Measurements from ENCODE around the gene TMSB10.

Gene TMSB10

GRCh38 chr2:84953535-84953934 is 48.1 kb downstream of the TMSB10 start:
- Histone ChIP-seq H3K27me3 (ENCODE audit: insufficient read depth, low read length) (no peaks in the 10 kb centered on the region), H3K9me3 (ENCODE audit: insufficient read depth, low read depth, low read length) (no peaks in the 10 kb centered on the region), H4K12ac (ENCODE audit: low read depth, low read length) (no peak overlapping the region), H3K23ac (ENCODE audit: low read length) (no peak overlapping the region), H2BK120ac (ENCODE audit: insufficient read depth, low read length, poor library complexity) (no peak overlapping the region), H2BK12ac (ENCODE audit: low read length) (no peak overlapping the region), H4K91ac (ENCODE audit: low read depth, low read length) (no peak overlapping the region), H3K36me3 (ENCODE audit: control insufficient read depth in 1 of 2, insufficient read depth in 2 of 2, low read length in 2 of 2) (no peaks in the 10 kb centered on the region), H3K4me2 (ENCODE audit: low read length) (no peak overlapping the region), H2AK5ac (ENCODE audit: low read length) (no peak overlapping the region), H3K4me3 (ENCODE audit: low read depth, low read length) (no peak overlapping the region), H3K4ac (ENCODE audit: low read depth, low read length) (no peak overlapping the region), H3K79me2 (ENCODE audit: control insufficient read depth, insufficient read depth, low read length, poor library complexity) (no peaks in the 10 kb centered on the region), H3K14ac (ENCODE audit: low read length) (no peak overlapping the region), H3K27ac (ENCODE audit: low read depth, low read length) (no peak overlapping the region), H3K79me1 (ENCODE audit: low read length) (no peaks in the 10 kb centered on the region), H3K18ac (ENCODE audit: low read length) (no peak overlapping the region), H2BK5ac (ENCODE audit: low read depth, low read length, poor library complexity) (no peak overlapping the region), H3K4me1 (ENCODE audit: control insufficient read depth in 1 of 2, insufficient read depth in 2 of 2, low read length in 2 of 2) (peaks cover 0 to 5% of the 10 kb centered on the region in 2 experiments), H4K8ac (ENCODE audit: low read depth, low read length) (no peak overlapping the region), H2AFZ (ENCODE audit: insufficient read depth, low read length, poor library complexity) (no peak overlapping the region), H3K9ac (ENCODE audit: low read length) (no peak overlapping the region)
- WGBS (ENCODE audit: extremely low coverage, insufficient coverage, insufficient read length), result no CpG with 5 or more reads among the region's 3 CpGs
- no peak for DNase-seq

GRCh38 chr2:84954329-84954728 is 48.9 kb downstream of the TMSB10 start:
- WGBS (ENCODE audit: extremely low coverage, insufficient coverage, insufficient read length), result no CpG with 5 or more reads among the region's 6 CpGs
- no peak overlapping the region for H2BK5ac ChIP-seq (ENCODE audit: low read depth, low read length, poor library complexity)

More at GRCh38 chr2:84954329-84954728, 48.9 kb downstream of the TMSB10 start:
- no peak overlapping the region for H2BK12ac ChIP-seq (ENCODE audit: low read length)
- H3K9me3 ChIP-seq (ENCODE audit: insufficient read depth, low read depth, low read length), result no peaks in the 10 kb centered on the region
- no peak overlapping the region for H3K18ac ChIP-seq (ENCODE audit: low read length)
- H3K79me1 ChIP-seq (ENCODE audit: low read length), result peaks cover 3% of the 10 kb centered on the region
- H3K27me3 ChIP-seq (ENCODE audit: insufficient read depth, low read length), result no peaks in the 10 kb centered on the region
- no peak overlapping the region for H4K91ac ChIP-seq (ENCODE audit: low read depth, low read length)
- no peak overlapping the region for H3K4ac ChIP-seq (ENCODE audit: low read depth, low read length)
- no peak overlapping the region for H2AFZ ChIP-seq (ENCODE audit: insufficient read depth, low read length, poor library complexity)
- H2BK120ac ChIP-seq (ENCODE audit: insufficient read depth, low read length, poor library complexity), result no peak overlapping the region
- H3K36me3 ChIP-seq (ENCODE audit: control insufficient read depth in 1 of 2, insufficient read depth in 2 of 2, low read length in 2 of 2), result no peaks in the 10 kb centered on the region
- H3K9ac ChIP-seq (ENCODE audit: low read length), result no peak overlapping the region
- no peak for DNase-seq
- H3K23ac ChIP-seq (ENCODE audit: low read length), result no peak overlapping the region
- no peak overlapping the region for H3K27ac ChIP-seq (ENCODE audit: low read depth, low read length)
- no peak overlapping the region for H3K14ac ChIP-seq (ENCODE audit: low read length)
- no peak overlapping the region for H4K12ac ChIP-seq (ENCODE audit: low read depth, low read length)
- H3K4me2 ChIP-seq (ENCODE audit: low read length), result no peak overlapping the region
- H2AK5ac ChIP-seq (ENCODE audit: low read length), result no peak overlapping the region
- no peak overlapping the region for H4K8ac ChIP-seq (ENCODE audit: low read depth, low read length)
- no peaks in the 10 kb centered on the region for H3K79me2 ChIP-seq (ENCODE audit: control insufficient read depth, insufficient read depth, low read length, poor library complexity)
- peaks cover 3 to 11% of the 10 kb centered on the region in 2 experiments for H3K4me1 ChIP-seq (ENCODE audit: control insufficient read depth in 1 of 2, insufficient read depth in 2 of 2, low read length in 2 of 2)
- H3K4me3 ChIP-seq (ENCODE audit: low read depth, low read length), result no peak overlapping the region
